Naive thymus-derived CD4-positive, alpha-beta T cell (primary cell): ENCODE results near the gene AFDN. TPM values are rescaled to one million over a fixed set of nuclear protein-coding genes. Genes with fewer than 3 reads are reported as not detected.

Source experiments
- ATAC-seq: fragments of 150-1000 bp; cut with Tn5 transposase; 2 replicates; pipeline ENCODE4 v1.10.0; 2021; ENCODE audit warnings: mild to moderate bottlenecking, moderate library complexity
- CTCF ChIA-PET: fragments of 350-600 bp; sonication (Branson Sonifier 250); formaldehyde crosslinking; loops from one replicate; lab custom pipeline; 2021; ENCODE audit warnings: antibody characterized with exemption; lab: Charles Lee
- POLR2A ChIA-PET: fragments of 350-600 bp; sonication (Branson Sonifier 250); formaldehyde crosslinking; loops from one replicate; lab custom pipeline; 2021; ENCODE audit warnings: antibody characterized with exemption, inconsistent platforms; lab: Charles Lee
- DNase-seq, 9 donors: peaks; one replicate each; pipeline versions ENCODE4 v3.0.0 to v3.0.0-alpha.2; 2020 to 2022; ENCODE audit warnings: mixed read lengths in 1 of 9
- H3K27ac ChIP-seq: one replicate; pipeline ENCODE4 v1.7.0; 2013; ENCODE audit warnings: mild to moderate bottlenecking, low read depth, low read length, moderate library complexity
- H3K27me3 ChIP-seq, 2 donors: one replicate each; pipeline ENCODE4 v1.7.0; 2013; ENCODE audit warnings: low read length in 2 of 2, mild to moderate bottlenecking in 2 of 2, moderate library complexity in 2 of 2; ENCODE audit not compliant: control insufficient read depth in 2 of 2, insufficient read depth in 2 of 2
- H3K36me3 ChIP-seq, 3 experiments: 1 replicate in 2 of 3; 2 replicates in 1 of 3; pipeline ENCODE4 v1.7.0; 2013; ENCODE audit warnings: low read length in 3 of 3, mild to moderate bottlenecking in 3 of 3, moderate library complexity in 1 of 3; ENCODE audit not compliant: insufficient read depth in 3 of 3, control insufficient read depth in 2 of 3
- H3K4me1 ChIP-seq, 2 donors: one replicate each; pipeline ENCODE4 v1.7.0; 2013; ENCODE audit warnings: low read length in 2 of 2, mild to moderate bottlenecking in 2 of 2, moderate library complexity in 1 of 2; ENCODE audit not compliant: control insufficient read depth in 2 of 2, insufficient read depth in 2 of 2
- H3K4me3 ChIP-seq: 2 replicates; pipeline ENCODE4 v1.7.0; 2013; ENCODE audit warnings: mild to moderate bottlenecking, low read length
- H3K9me3 ChIP-seq, 3 experiments: 1 replicate in 2 of 3; 2 replicates in 1 of 3; pipeline ENCODE4 v1.7.0; 2013; ENCODE audit warnings: low read length in 3 of 3; ENCODE audit not compliant: control insufficient read depth in 2 of 3
- H3K27ac Mint-ChIP-seq, 9 donors: one replicate each; pipeline ENCODE4 v1.8.0; 2020 to 2022; ENCODE audit warnings: mixed read lengths in 9 of 9, mild to moderate bottlenecking in 8 of 9, moderate library complexity in 5 of 9, inconsistent platforms in 2 of 9
- H3K27me3 Mint-ChIP-seq, 5 donors: one replicate each; pipeline ENCODE4 v1.8.0; 2021 to 2022; ENCODE audit warnings: mixed read lengths in 5 of 5, mild to moderate bottlenecking in 1 of 5
- H3K36me3 Mint-ChIP-seq, 5 donors: one replicate each; pipeline ENCODE4 v1.8.0; 2020 to 2022; ENCODE audit warnings: mixed read lengths in 5 of 5, mild to moderate bottlenecking in 3 of 5, inconsistent platforms in 1 of 5
- H3K4me1 Mint-ChIP-seq, 7 donors: one replicate each; pipeline ENCODE4 v1.8.0; 2020 to 2022; ENCODE audit warnings: mixed read lengths in 7 of 7, mild to moderate bottlenecking in 3 of 7, inconsistent platforms in 1 of 7
- H3K4me3 Mint-ChIP-seq, 10 donors: one replicate each; pipeline ENCODE4 v1.8.0; 2020 to 2022; ENCODE audit warnings: mild to moderate bottlenecking in 10 of 10, mixed read lengths in 10 of 10, moderate library complexity in 6 of 10, inconsistent platforms in 2 of 10
- H3K9me3 Mint-ChIP-seq, 11 donors: one replicate each; pipeline ENCODE4 v1.8.0; 2020 to 2022; ENCODE audit warnings: mixed read lengths in 11 of 11, mild to moderate bottlenecking in 4 of 11, inconsistent platforms in 1 of 11, moderate library complexity in 1 of 11
- intact Hi-C, 2 donors: fragments of 100-400 bp; cut with micrococcal nuclease; formaldehyde crosslinking; loops; one replicate each; pipeline ENCODE4 v1.15.1; 2023
- polyA plus RNA-seq, 2 donors: library from polyadenylated mRNA; unstranded; fragments of 300-500 nt; fragmentation: Illumina TruSeq; gene quantifications; one replicate each; pipeline ENCODE4 v1.2.3, GENCODE V29; 2021
- total RNA-seq, 6 experiments: library from RNA in 5 of 6; stranded (reverse) in 5 of 6; gene quantifications; 1 replicate in 5 of 6; 2 replicates in 1 of 6; pipeline ENCODE4 v1.2.3 and lab custom pipeline; 2021 to 2026

AFDN gene
- total and polyA plus RNA-seq, 7 experiments from 2014 or later: 0.08 to 55.1 (median 3.6) TPM

GRCh38 chr6:167957626-167958025, 130.9 kb downstream of the AFDN start:
- no peaks in the 10 kb centered on the region for H3K36me3 ChIP-seq
- H3K9me3 ChIP-seq: no peaks in the 10 kb centered on the region
- ChIA-PET CTCF (no interaction called here), POLR2A (no interaction called here)
- H3K9me3 Mint-ChIP-seq: no peaks in the 10 kb centered on the region
- no peaks in the 10 kb centered on the region for H3K36me3 Mint-ChIP-seq
- peak overlapping the region in 1 of 9 donors; percentile 23 for H3K27ac Mint-ChIP-seq
- H3K27ac ChIP-seq: no peak overlapping the region
- H3K27me3 ChIP-seq: no peaks in the 10 kb centered on the region
- H3K4me3 Mint-ChIP-seq: no peak overlapping the region
- no peak overlapping the region for H3K4me3 ChIP-seq
- H3K27me3 Mint-ChIP-seq: peaks cover 0 to 5% (median 0%) of the 10 kb centered on the region in 5 donors
- intact Hi-C loops: no loop called here
- H3K4me1 ChIP-seq: no peaks in the 10 kb centered on the region
- H3K4me1 Mint-ChIP-seq: peaks cover 0 to 1% (median 0%) of the 10 kb centered on the region in 7 donors
- no peak for DNase-seq
- no peak for ATAC-seq

DNA sequence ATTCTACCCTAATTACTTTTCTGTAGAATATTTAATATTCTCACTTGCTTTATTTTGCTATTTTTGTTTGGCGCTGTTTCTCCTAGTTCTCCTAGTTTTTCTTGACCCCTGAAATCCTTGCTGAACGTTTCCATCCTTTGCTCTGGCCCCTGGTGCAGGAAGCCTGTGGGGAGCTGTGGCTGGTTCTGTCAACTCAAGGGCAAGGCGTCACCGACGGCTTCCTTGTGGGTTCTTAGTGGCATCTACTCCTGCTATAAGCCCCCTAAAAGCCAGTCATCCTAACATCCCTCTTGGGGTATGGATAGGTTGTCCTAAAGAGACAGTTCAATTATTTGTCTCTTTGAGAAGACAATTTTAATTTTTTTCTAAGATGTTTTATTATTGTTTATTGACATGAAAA, 133.9 kb downstream of the AFDN start:
- ATAC-seq (no peak), DNase-seq (no peak)
- Histone ChIP-seq H3K4me1 (no peaks in the 10 kb centered on the region), H3K36me3 (no peaks in the 10 kb centered on the region), H3K4me3 (no peak overlapping the region), H3K9me3 (no peaks in the 10 kb centered on the region), H3K27ac (no peak overlapping the region), H3K27me3 (no peaks in the 10 kb centered on the region)
- H3K9me3 Mint-ChIP-seq: no peaks in the 10 kb centered on the region
- H3K4me1 Mint-ChIP-seq: peaks cover 0 to 4% (median 0%) of the 10 kb centered on the region in 7 donors
- H3K27me3 Mint-ChIP-seq: peaks cover 0 to 5% (median 0%) of the 10 kb centered on the region in 5 donors
- CTCF ChIA-PET: no interaction called here
- H3K36me3 Mint-ChIP-seq: no peaks in the 10 kb centered on the region
- H3K4me3 Mint-ChIP-seq: no peak overlapping the region
- intact Hi-C loops: no loop called here
- H3K27ac Mint-ChIP-seq: no peak overlapping the region
- POLR2A ChIA-PET: no interaction called here

DNA sequence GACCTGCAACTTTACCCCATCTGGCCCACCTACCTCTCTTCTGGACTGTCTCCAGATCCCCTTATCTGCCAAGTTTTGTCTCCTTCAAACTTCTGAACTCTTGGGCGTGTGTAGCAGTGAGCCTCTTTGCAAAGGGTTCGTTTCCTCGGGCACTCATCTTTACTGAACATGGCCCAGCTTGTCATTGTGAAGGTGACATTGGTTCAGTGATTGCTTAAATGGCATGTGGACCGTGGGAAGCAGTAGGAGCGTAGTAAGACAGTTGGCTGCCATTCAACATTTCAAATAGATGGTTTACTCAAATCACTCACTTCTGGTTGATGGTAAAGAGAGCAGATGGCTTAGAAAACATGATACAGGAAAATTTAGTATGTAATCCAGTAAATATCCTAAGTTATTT, 136.0 kb downstream of the AFDN start:
- Mint-ChIP-seq H3K27me3 (peaks cover 0 to 5% (median 0%) of the 10 kb centered on the region in 5 donors), H3K27ac (no peak overlapping the region), H3K4me1 (peaks cover 0 to 4% (median 0%) of the 10 kb centered on the region in 7 donors), H3K9me3 (no peaks in the 10 kb centered on the region), H3K36me3 (peaks cover 0 to 1% (median 0%) of the 10 kb centered on the region in 5 donors), H3K4me3 (no peak overlapping the region)
- no peaks in the 10 kb centered on the region for H3K36me3 ChIP-seq
- H3K27me3 ChIP-seq: no peaks in the 10 kb centered on the region
- ATAC-seq: no peak
- ChIA-PET POLR2A (no interaction called here), CTCF (no interaction called here)
- DNase-seq: no peak
- H3K9me3 ChIP-seq: no peaks in the 10 kb centered on the region
- intact Hi-C loops: no loop called here
- no peak overlapping the region for H3K27ac ChIP-seq
- no peak overlapping the region for H3K4me3 ChIP-seq
- H3K4me1 ChIP-seq: no peaks in the 10 kb centered on the region

DNA sequence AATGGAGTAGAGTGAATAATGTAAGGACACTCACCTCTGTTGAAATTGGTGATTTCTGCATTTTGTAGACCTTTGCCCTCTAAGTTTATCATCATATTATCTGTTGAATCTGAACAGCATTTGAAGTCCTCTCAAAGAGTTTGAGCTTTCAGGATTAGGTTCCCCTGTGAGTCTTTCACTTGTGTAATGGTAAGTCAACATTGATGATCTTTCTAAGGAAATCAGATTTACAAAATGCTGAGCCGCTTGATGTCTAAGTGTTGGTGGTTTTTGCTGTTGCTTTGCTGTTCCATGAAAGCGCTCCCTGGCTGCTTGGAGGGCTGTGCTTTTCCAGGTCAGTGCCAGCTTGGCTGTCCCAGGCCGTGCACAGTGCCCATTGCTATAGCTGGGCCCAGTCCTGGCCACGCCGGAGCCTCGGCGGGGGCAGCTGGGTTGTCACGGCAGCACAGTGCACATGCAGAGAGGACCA, 136.9 kb downstream of the AFDN start:
- Mint-ChIP-seq H3K4me3 (no peak overlapping the region), H3K36me3 (peaks cover 0 to 3% (median 0%) of the 10 kb centered on the region in 5 donors), H3K27ac (no peak overlapping the region), H3K9me3 (no peaks in the 10 kb centered on the region), H3K27me3 (peaks cover 0 to 5% (median 0%) of the 10 kb centered on the region in 5 donors), H3K4me1 (peaks cover 0 to 4% (median 0%) of the 10 kb centered on the region in 7 donors)
- Histone ChIP-seq H3K27me3 (no peaks in the 10 kb centered on the region), H3K27ac (no peak overlapping the region), H3K9me3 (no peaks in the 10 kb centered on the region), H3K4me1 (no peaks in the 10 kb centered on the region), H3K4me3 (no peak overlapping the region), H3K36me3 (no peaks in the 10 kb centered on the region)
- POLR2A ChIA-PET: no interaction called here
- ATAC-seq (no peak), DNase-seq (no peak)
- intact Hi-C loops: no loop called here
- CTCF ChIA-PET: no interaction called here

DNA sequence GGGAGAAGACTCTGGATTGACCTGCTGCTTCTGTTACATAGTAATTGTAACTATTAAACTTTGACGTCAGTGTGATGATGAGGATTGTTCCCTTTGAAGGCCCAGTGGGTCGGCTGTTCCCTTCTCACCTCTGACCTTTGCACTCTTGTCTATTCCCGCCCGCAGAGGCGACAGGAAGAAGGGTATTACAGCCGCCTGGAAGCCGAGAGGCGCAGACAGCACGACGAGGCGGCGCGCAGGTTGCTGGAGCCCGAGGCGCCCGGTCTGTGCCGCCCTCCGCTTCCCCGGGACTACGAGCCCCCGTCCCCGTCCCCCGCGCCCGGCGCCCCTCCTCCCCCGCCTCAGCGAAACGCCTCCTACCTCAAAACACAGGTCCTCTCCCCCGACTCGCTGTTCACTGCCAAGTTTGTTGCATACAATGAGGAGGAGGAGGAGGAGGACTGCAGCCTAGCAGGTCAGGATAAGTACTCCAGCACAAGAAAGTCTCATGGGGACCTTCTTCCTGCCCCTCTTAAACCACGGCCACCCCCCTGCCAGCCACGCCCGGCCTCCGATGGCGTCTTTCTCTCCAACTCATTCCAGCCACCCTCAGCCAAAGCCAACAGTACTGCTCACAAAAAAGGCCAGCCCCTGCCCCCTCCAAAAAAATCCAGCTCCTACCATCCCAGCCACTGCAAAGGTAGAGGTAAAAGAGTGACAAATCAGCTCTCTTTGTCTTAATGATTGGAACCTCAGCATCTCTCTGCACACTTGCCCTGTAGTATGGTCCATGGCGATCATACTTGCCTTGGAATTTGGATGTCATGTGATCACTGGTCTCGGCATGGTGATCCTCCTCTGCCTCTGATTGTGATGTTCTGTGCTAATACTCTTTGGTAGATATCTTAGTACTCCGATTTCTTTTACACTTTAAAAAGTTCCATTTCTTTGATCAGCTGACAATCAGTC, 139.2 kb downstream of the AFDN start:
- Histone ChIP-seq H3K9me3 (no peaks in the 10 kb centered on the region), H3K27me3 (no peaks in the 10 kb centered on the region), H3K4me3 (no peak overlapping the region), H3K36me3 (no peaks in the 10 kb centered on the region), H3K27ac (no peak overlapping the region), H3K4me1 (no peaks in the 10 kb centered on the region)
- Mint-ChIP-seq H3K9me3 (no peaks in the 10 kb centered on the region), H3K27ac (peak overlapping the region in 2 of 9 donors; percentile 9 to 35), H3K27me3 (peaks cover 0 to 5% (median 0%) of the 10 kb centered on the region in 5 donors), H3K36me3 (peaks cover 0 to 3% (median 0%) of the 10 kb centered on the region in 5 donors), H3K4me3 (no peak overlapping the region), H3K4me1 (peaks cover 0 to 4% (median 0%) of the 10 kb centered on the region in 7 donors)
- intact Hi-C loops: no loop called here
- DNase-seq (no peak), ATAC-seq (no peak)
- CTCF ChIA-PET: no interaction called here
- POLR2A ChIA-PET: no interaction called here

DNA sequence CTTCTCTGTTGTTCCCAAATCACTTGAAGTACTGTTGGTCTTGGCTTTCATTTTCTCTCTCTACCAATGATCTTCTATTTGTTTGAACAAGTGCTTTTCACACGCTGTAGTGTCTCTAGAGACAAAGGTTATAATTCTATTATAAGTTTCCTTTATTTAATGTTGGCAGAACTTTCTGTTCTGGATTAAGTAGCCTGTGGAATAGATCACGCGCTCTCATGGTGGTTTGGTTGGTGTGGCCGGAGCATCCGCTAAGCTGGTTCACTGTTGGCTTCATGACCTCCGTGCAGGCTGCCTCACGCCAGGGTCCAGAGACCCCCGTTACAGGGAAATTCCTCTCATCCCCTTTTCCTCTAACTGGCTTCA, 139.8 kb downstream of the AFDN start:
- no peak for ATAC-seq
- peaks cover 0 to 2% (median 0%) of the 10 kb centered on the region in 5 donors for H3K27me3 Mint-ChIP-seq
- no peaks in the 10 kb centered on the region for H3K4me1 ChIP-seq
- no peak overlapping the region for H3K4me3 ChIP-seq
- no peaks in the 10 kb centered on the region for H3K9me3 Mint-ChIP-seq
- H3K27ac ChIP-seq: no peak overlapping the region
- POLR2A ChIA-PET: no interaction called here
- DNase-seq: no peak
- H3K36me3 ChIP-seq: no peaks in the 10 kb centered on the region
- H3K27me3 ChIP-seq: no peaks in the 10 kb centered on the region
- H3K4me3 Mint-ChIP-seq: no peak overlapping the region
- no peaks in the 10 kb centered on the region for H3K9me3 ChIP-seq
- peaks cover 0 to 3% (median 0%) of the 10 kb centered on the region in 5 donors for H3K36me3 Mint-ChIP-seq
- intact Hi-C loops: no loop called here
- peaks cover 0 to 4% (median 0%) of the 10 kb centered on the region in 7 donors for H3K4me1 Mint-ChIP-seq
- H3K27ac Mint-ChIP-seq: peak overlapping the region in 1 of 9 donors; percentile 35
- CTCF ChIA-PET: no interaction called here
